HG02678 (cell line): ENCODE measurements around the gene PLSCR1.
"Not testable (repeated sequence)": the region's sequence is repeated elsewhere in the genome, so short reads cannot be mapped to it uniquely, and the experiment has no call there.

ENCODE experiments used
- ATAC-seq: cut with Tn5 transposase; IDR thresholded peaks from one replicate; pipeline ENCODE4 v1.9.1; 2021; ENCODE audit warnings: mild to moderate bottlenecking, moderate library complexity; ENCODE audit not compliant: unreplicated experiment

PLSCR1 gene

GRCh38 chr3:146485297-146485696, 59.1 kb downstream of the PLSCR1 start:
- no peak for ATAC-seq

DNA sequence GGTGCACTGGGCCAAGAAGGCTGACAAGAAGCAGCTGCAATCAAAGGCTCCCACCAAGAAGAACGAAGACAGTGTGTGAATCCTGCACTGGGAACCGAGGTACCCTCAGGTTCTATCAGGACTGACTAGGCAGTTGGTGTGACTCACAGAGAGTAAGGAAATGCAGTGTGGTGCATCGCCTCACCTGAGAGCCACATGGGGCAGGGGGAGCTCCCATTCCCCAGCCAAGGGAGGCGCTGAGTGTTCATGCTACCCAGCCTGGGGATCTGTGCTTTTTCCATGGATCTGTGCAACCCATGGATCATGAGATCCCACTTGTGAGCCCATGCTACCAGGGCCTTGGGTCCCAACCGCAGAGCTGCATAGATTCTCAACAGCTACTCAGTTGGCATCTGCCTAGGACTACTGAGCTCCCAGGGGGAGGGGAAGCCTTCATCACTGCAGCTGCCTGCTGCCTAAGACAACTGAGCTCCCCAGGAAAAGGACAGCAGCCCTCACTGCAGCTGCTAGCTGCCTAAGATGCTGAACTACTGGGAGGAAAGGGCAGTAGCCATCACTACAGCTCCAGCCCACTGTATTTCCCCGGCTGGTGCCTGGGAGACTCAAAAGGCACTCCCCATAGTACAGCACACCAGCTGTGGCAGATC, 68.2 kb downstream of the PLSCR1 start:
- ATAC-seq: no peak

GRCh38 chr3:146474976-146475375, 69.4 kb downstream of the PLSCR1 start:
- not testable (repeated sequence) for ATAC-seq

- ATAC-seq: no peak
Measured at GRCh38 chr3:146473726-146474125, 70.7 kb downstream of the PLSCR1 start.

DNA sequence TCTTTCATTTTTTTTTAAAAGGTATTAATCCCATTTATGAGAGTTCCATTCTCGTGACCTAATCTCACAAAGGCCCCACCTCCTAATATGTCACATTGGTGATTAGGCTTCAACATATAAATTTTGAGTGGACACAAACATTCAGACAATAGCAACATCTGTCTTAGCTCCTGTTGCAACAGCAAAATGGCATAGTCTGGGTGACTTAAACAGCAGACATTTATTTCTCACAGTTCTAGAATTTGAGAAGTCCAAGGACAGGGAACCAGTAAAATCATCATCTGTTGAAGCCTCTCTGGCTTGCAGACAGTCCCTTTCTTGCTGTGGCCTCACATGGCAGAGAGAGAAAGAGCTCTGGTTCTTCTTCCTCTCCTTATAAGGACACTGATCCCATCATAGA, 71.8 kb downstream of the PLSCR1 start:
- no peak for ATAC-seq

DNA sequence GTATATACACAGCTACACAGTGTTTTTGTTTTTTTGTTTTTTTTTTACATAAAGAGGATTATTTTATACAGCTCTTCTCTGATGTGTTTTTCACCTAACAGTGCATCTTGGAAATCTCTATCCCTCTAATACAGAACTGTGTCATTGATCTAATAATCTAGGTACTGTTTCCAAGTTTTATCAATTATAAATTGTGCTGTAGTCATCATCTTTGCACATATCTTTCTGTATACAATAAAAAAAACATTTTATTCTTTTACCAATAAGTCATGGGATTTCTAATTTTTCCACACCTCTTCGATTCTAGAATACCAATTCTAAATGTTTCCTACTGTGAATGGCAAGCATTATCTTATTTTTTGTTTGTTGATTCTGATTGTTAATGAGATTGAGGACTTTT, 73.4 kb downstream of the PLSCR1 start:
- ATAC-seq: no peak

GRCh38 chr3:146470425-146470990, 73.9 kb downstream of the PLSCR1 start:
- no peak for ATAC-seq

DNA sequence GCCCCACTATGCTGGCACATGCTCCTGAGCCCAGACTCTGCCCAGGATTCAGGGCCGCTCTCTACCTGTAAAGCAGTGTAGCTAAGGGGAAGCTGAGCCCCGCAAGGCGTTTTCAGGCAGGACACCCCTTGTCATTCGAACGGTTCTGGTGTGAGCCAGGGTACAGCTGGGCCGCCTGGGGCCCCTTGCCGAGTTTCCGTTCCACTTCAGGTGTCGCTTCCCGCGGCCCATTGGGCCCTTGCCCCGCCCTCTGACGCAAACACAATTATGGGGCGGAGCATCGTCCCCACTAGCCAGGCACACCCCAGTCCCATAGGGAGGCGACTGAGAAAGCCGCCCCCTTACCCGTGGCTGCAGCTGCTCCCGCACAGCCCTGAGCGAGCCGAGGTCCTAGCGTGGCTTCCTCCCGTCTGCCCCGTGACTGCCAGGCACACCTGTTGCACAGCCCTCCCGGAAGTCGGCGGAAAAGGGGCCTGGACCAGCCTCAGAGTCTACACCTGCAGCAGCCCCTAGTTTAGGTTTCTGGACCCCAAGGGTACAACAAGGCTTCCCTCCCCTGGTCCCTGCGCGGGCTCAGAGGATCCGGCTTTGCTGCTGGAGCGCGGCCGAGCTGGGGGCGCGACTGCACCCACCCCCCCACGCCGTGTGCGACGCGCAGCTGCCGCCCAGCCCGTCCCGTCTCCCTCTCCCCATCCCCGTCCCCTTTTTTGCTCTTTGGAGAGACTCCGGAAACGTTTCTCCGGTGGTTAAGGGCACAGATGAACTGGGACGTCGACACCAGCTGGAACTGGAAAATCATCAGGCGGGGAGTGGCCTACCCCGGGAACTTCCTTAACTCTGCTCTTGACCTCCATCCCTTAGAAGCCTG, 75.0 kb downstream of the PLSCR1 start, which contains the start of gene PLSCR2:
Gene PLSCR2 (minus strand): TSS at position 412 of the 868 bp plus-strand sequence. CDS start 9,657 bp downstream, outside the sequence.
- peak; percentile 96 for ATAC-seq

GRCh38 chr3:146468671-146469149, 75.7 kb downstream of the PLSCR1 start:
- ATAC-seq: no peak

DNA sequence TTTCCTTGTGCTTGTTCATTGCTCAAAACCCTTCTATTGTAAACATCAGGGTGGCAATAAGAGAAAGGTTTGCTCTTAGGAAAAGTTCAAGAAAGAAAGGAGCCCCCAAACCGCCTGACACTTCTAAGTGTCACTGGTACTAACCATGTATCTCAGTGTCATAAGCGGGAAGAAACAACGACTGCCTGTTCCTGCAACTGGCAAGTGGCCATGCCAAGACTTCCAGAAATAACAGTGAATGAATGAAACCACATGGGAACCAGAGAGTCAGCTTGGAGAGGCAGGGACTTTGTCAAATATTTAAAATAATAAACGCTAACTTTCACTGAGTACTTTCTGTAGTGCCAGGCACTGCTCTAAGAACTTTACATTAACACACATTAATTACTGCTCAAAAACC, 76.2 kb downstream of the PLSCR1 start:
- no peak for ATAC-seq

DNA sequence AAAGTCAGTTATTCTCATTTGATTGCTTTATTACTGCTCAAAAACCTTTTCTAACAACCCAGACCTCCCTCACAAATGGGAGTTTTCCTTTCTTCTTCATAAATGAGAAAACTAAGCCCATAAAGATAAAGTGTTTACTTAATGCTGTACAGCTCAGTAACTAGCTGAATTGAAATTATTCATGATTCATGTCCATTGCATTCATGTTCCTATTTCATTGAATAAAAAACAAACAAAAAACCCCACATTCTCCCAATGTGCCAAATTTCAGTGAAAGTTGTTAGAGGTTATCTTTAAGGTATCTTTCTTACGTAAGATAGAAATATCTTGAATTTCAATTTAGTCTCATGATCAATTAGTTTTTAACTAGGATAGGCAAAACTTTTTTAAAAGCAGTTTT, 77.8 kb downstream of the PLSCR1 start:
- no peak for ATAC-seq

DNA sequence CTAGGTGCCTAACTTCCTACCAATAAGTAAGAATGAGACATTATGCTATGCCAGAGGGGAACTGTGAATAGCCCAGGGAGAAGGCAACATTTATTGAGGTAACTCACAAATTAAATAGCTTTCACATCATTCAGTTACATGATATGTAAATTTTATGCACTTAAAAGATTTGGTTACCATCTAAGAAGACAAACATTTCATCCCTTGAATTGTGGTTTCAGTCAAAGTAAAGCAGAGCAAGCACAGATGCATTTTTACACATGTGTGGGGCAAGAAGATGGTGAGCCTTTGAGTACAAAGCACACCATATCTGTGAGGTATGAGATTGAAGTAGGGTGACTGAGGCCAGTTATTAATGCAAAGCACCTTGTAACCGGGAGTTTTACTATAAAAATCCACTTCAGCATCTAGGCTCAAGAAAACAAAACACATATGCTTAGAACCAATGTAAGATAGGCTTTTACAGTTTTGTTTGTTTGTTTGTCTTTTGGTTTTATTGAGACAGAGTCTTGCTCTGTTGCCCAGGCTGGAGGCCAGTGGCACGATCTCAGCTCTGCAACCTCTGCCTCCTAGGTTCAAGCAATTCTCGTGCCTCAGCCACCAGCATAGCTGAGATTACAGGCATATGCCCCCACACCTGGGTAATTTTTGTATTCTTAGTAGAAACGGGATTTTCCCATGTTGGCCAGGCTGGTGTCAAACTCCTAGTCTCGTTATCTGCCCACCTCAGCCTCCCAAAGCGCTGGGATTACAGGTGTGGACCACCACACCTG, 78.5 kb downstream of the PLSCR1 start:
- no peak for ATAC-seq
